Raji (cell line): ENCODE results near the gene PUS3.

Experiments used
- POLR2A ChIP-seq: IDR thresholded peaks from 2 replicates; pipeline ENCODE4 v1.6.1; 2011; ENCODE audit warnings: low read depth, low read length, control low read depth; ENCODE audit not compliant: insufficient read depth

Gene PUS3

GRCh38 chr11:125944350-125945010 lies 41.5 kb upstream of the PUS3 start:
- no peak for TF ChIP-seq POLR2A

GRCh38 chr11:125943661-125944349 lies 40.8 kb upstream of the PUS3 start:
- no peak for TF ChIP-seq POLR2A

DNA sequence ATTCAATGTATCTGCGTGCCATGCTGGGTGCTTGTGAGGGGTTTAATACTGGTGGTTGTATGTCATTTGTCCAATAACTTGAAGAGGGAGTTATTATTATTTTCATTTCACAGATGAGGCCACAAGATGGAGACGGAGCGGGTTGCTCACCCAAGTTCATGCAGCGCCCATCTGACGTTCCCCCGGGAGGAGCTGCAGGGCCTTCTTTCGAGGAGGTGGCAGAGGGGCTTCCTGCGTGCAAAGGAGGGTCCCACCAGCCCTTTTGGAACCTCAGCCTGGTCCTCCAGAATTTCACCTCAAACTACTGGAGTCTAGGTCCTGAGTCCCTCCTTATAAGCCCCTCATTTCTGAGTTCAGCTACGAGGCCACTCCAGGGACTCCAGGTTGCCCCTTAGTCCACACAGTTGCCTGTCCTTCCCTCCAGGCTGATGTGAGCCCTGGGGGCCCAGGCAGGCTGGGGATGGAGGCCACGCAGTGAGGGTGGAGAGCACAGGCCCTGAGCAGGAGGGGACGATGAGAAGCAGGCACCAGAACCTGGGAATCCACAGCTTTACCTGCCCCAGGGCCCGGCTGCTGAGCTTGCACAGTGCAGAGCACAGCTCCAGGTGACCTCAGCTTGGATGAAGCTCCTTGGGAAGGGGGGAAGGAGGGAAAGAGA lies 39.9 kb upstream of the PUS3 start:
- no peak for TF ChIP-seq POLR2A

DNA sequence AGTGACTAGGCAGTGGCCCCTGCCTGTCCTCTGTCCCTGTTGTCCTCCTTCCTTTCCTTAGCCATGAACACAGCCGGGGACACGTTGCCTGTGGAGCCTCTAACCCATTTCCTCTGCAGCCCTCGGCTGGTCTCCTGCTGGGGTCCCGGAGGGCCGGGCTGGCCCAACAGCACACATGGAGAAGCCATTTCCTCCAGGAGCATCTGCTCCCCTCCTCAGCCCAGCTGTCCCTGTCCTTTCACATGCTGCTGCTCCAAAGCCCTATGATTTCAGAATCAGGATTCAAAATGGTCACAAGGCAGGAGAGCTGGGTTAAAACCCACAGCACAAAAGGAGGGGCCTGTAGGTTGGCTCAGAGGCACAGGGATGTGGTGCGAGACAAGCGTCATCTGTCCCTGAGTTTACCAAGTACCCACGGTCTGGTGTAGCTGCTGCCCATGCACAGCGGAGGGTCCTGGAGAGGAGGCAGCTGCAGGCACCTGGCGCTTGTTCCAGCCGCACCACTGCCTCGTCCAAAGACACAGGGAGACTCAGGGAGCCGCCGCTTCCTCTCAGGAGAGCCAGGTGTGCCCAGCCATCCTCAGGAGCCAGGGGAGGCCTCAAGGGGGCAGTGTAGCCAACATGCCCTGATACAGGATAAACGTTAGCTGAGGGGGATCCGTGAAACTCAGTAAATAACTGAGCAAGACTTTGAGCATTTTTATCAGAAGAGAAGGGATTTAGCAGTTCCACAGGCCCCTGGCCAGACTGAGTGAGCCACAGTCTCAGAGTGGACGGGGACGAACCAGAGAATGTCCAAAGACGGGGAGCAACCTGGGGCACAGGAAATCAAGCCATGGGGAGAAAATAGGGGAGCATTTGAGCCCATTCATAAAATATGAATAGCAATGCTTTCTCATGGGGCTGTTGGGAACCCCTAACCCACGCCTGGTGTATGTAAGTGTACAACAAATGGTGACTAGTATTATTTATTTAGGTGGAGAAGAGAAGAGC lies 38.9 kb upstream of the PUS3 start:
- TF ChIP-seq POLR2A = no peak

DNA sequence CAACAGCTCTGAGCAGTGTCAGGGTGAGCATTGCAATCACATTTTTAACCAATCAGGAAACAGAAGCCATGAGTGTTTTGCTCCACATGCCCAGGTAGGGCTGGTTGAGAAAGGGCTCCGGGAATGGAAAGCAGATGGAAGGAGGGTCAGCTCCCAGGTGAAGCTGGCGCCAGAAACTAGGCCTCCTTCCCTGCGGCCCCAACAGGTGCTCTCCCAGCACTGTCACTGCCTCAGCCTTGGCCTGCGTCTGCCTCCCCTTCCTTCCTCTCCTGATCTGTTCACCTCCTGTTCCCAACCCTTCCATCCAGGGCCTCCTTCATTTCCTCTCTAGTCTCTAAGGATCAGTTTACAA lies 38.2 kb upstream of the PUS3 start:
- TF ChIP-seq POLR2A = no peak

DNA sequence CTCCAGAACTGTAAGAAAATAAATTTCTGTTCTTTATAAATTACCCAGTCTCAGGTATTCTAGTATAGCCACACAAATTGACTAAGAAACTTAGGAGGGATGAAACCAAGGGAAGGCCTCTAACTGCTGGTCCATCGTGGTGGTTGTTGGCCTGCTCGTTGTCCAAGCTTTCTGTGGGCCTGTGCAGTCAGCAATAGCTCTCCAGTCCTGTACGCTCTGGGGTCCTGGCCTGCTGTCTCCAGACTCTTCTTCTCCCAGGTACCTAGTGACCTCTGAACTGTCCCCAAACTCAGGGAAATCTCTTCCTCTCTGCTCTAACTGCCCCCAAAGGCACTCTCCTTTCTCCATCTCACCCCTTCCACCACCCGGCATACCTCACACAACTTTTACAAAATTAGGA lies 37.1 kb upstream of the PUS3 start:
- no peak for TF ChIP-seq POLR2A

- no peak for TF ChIP-seq POLR2A
Observed at GRCh38 chr11:125939081-125939521, 36.1 kb upstream of the PUS3 start.

GRCh38 chr11:125938418-125938817 lies 35.4 kb upstream of the PUS3 start:
- no peak for TF ChIP-seq POLR2A

- TF ChIP-seq POLR2A = no peak
Observed at GRCh38 chr11:125935618-125936199, 32.7 kb upstream of the PUS3 start.

DNA sequence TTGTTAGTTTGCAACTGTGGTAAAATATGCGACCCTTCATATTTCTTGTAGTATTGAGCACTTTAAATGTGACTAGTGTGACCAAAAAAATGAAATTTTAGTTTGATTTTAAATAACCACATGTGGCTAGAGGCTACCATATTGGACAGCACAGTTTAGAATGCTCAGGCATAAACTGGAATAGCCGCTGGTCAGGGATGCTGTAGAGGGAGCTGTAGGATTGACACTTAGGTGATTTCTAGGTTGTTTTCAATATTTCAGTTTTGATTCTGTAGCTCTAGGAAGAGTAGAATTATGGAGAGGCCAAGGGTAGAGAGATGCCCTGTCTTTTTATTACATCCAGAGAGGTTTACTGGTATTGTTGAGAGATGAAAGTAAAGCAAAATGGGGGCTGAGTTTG lies 32.0 kb upstream of the PUS3 start:
- TF ChIP-seq POLR2A = no peak

GRCh38 chr11:125934473-125934872 lies 31.5 kb upstream of the PUS3 start:
- TF ChIP-seq POLR2A = no peak

DNA sequence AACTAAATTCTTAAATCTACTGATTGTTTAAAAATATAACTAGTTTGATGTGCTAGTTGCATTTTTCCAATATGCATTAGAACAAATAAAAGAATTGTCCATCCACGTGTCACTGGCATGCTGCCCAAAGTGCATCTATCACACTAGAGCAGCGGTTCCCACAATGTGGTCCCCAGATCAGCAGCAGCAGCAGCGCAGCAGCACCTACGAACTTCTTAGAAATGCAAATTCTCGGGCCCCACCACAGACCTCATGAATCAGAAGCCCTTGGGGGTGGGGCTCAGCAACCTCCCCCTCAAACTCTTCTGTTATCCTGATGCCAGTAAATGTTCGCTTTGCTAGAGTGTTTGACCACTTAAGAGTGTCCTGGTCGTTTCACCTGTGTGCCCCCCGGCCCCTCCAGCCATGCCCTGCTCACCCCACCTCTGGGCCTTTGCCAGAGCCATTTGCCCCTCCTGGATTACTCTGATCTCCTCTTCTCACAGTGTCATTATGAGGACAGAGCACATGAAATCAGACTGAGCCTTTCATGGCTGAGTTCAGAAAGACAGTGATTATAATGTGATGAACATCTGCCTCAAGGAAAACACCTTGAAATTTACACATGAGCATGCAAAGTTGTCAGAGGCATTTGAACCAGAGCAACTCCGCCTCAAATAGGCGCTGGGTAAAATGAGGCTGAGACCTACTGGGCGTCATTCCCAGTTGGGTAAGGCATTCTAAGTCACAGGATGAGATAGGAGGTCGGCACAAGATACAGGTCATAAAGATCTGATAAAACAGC lies 30.2 kb upstream of the PUS3 start:
- TF ChIP-seq POLR2A = no peak

- TF ChIP-seq POLR2A = no peak
Observed at GRCh38 chr11:125932301-125932700, 29.3 kb upstream of the PUS3 start.

- TF ChIP-seq POLR2A = no peak
Observed at GRCh38 chr11:125931668-125932067, 28.7 kb upstream of the PUS3 start.
